ENCODE results near the gene CNTN4. TPM values are rescaled to one million over a fixed set of nuclear protein-coding genes. Genes with fewer than 3 reads are reported as not detected.

The CNTN4 gene
- total and polyA plus RNA-seq, 4 donors, result 1.5 to 30.7 (median 5.7) TPM

DNA sequence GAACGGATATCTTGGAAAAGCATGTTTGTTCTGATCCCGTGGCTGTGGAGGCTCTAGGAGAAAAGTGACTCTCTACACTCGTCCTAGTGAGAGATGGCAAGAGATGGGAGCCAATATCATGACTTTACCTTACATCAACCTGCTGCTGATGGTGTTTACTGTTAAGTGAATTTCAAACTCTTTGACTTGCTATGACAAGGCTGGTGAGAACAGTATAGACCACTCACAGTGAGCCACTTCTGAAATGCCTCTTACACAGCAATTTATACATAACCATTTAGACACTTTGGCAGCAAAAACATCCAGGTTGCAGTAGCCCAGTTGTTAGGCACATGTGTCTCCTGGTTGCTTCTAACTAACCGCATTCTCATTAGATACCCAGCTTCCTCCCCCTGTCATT lies 968.2 kb downstream of the CNTN4 start:
- TF ChIP-seq, protein P1, sequence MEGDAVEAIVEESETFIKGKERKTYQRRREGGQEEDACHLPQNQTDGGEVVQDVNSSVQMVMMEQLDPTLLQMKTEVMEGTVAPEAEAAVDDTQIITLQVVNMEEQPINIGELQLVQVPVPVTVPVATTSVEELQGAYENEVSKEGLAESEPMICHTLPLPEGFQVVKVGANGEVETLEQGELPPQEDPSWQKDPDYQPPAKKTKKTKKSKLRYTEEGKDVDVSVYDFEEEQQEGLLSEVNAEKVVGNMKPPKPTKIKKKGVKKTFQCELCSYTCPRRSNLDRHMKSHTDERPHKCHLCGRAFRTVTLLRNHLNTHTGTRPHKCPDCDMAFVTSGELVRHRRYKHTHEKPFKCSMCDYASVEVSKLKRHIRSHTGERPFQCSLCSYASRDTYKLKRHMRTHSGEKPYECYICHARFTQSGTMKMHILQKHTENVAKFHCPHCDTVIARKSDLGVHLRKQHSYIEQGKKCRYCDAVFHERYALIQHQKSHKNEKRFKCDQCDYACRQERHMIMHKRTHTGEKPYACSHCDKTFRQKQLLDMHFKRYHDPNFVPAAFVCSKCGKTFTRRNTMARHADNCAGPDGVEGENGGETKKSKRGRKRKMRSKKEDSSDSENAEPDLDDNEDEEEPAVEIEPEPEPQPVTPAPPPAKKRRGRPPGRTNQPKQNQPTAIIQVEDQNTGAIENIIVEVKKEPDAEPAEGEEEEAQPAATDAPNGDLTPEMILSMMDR (IDR thresholded peaks at IDR 0.05; ENCODE audit: control extremely low read depth, extremely low read depth), result no peak
- H3K27me3 ChIP-seq (ENCODE audit: control insufficient read depth in 3 of 3, insufficient read depth in 3 of 3, low read length in 2 of 3), result no peaks in the 10 kb centered on the region
- no peaks in the 10 kb centered on the region for H3K36me3 ChIP-seq (ENCODE audit: control insufficient read depth in 4 of 4, insufficient read depth in 4 of 4, low read length in 4 of 4)
- DNase-seq (no peak), ATAC-seq (ENCODE audit: insufficient read depth, low FRiP score) (no peak)
- H3K4me1 ChIP-seq (ENCODE audit: control insufficient read depth in 5 of 5, insufficient read depth in 5 of 5, low read length in 5 of 5), result no peaks in the 10 kb centered on the region
- H3K4me3 ChIP-seq, result no peak overlapping the region
- no peak overlapping the region for H3K27ac ChIP-seq (ENCODE audit: low read depth in 1 of 2, low read length in 1 of 2)
- no peaks in the 10 kb centered on the region for H3K9me3 ChIP-seq (ENCODE audit: control insufficient read depth in 4 of 4, insufficient read depth in 3 of 4, low read length in 3 of 4)
- H3K9ac ChIP-seq (ENCODE audit: insufficient read depth in 1 of 2, low read length in 2 of 2), result no peak overlapping the region
- WGBS, 2 donors, result 91 to 93% methylated on average over 4 of the region's 4 CpGs

DNA sequence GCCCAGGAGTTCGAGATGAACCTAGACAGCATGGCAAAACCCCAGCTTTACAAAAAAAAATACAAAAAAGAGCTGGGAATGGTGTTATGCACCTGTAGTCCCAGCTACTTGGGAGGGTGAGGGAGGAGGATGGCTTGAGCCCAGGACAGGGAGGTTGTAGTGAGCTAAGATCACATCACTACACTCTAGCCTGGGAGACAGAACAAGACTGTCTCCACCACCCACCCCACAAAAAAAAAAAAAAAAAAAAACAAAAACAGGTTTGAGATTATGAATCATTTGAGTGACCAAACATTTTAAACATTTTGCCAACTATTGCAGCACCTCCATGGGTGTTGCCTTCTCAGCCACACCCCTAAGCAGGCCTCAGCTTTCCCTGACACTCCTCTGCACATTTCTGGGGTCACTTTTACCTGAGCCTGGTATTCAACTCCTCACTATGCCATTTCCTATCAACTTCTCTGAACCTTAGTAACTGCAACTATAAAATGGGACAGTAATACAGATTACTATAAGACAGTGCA lies 969.8 kb downstream of the CNTN4 start:
- H3K27ac ChIP-seq (ENCODE audit: low read depth in 1 of 2, low read length in 1 of 2), result no peak overlapping the region
- H3K9me3 ChIP-seq (ENCODE audit: control insufficient read depth in 4 of 4, insufficient read depth in 3 of 4, low read length in 3 of 4), result no peaks in the 10 kb centered on the region
- TF ChIP-seq, protein P1 (IDR thresholded peaks at IDR 0.05; ENCODE audit: control extremely low read depth, extremely low read depth), result no peak
- no peaks in the 10 kb centered on the region for H3K27me3 ChIP-seq (ENCODE audit: control insufficient read depth in 3 of 3, insufficient read depth in 3 of 3, low read length in 2 of 3)
- ATAC-seq (ENCODE audit: insufficient read depth, low FRiP score) (no peak), DNase-seq (no peak)
- H3K9ac ChIP-seq (ENCODE audit: insufficient read depth in 1 of 2, low read length in 2 of 2), result no peak overlapping the region
- no peaks in the 10 kb centered on the region for H3K4me1 ChIP-seq (ENCODE audit: control insufficient read depth in 5 of 5, insufficient read depth in 5 of 5, low read length in 5 of 5)
- H3K4me3 ChIP-seq, result no peak overlapping the region
- H3K36me3 ChIP-seq (ENCODE audit: control insufficient read depth in 4 of 4, insufficient read depth in 4 of 4, low read length in 4 of 4), result no peaks in the 10 kb centered on the region
- 86 to 96% methylated on average over 1 of the region's 1 CpG for WGBS, 2 donors

GRCh38 chr3:3069723-3070122 lies 971.1 kb downstream of the CNTN4 start:
- Histone ChIP-seq H3K9ac (ENCODE audit: insufficient read depth in 1 of 2, low read length in 2 of 2) (no peak overlapping the region), H3K36me3 (ENCODE audit: control insufficient read depth in 4 of 4, insufficient read depth in 4 of 4, low read length in 4 of 4) (no peaks in the 10 kb centered on the region), H3K27me3 (ENCODE audit: control insufficient read depth in 3 of 3, insufficient read depth in 3 of 3, low read length in 2 of 3) (no peaks in the 10 kb centered on the region), H3K27ac (ENCODE audit: low read depth in 1 of 2, low read length in 1 of 2) (no peak overlapping the region), H3K4me1 (ENCODE audit: control insufficient read depth in 5 of 5, insufficient read depth in 5 of 5, low read length in 5 of 5) (no peaks in the 10 kb centered on the region), H3K9me3 (ENCODE audit: control insufficient read depth in 4 of 4, insufficient read depth in 3 of 4, low read length in 3 of 4) (no peaks in the 10 kb centered on the region), H3K4me3 (no peak overlapping the region)
- TF ChIP-seq, protein P1 (IDR thresholded peaks at IDR 0.05; ENCODE audit: control extremely low read depth, extremely low read depth), result no peak
- DNase-seq, result no peak
- ATAC-seq (ENCODE audit: insufficient read depth, low FRiP score), result no peak
- 81 to 84% methylated on average over 5 of the region's 5 CpGs for WGBS, 2 donors

GRCh38 chr3:3071136-3071535 lies 972.5 kb downstream of the CNTN4 start:
- 79 to 86% methylated on average over 5 of the region's 5 CpGs for WGBS, 2 donors
- H3K4me3 ChIP-seq, result no peak overlapping the region
- TF ChIP-seq, protein P1 (IDR thresholded peaks at IDR 0.05; ENCODE audit: control extremely low read depth, extremely low read depth), result no peak
- DNase-seq (peak; percentile 47 to 71 (median 56)), ATAC-seq (ENCODE audit: insufficient read depth, low FRiP score) (no peak)
- no peaks in the 10 kb centered on the region for H3K9me3 ChIP-seq (ENCODE audit: control insufficient read depth in 4 of 4, insufficient read depth in 3 of 4, low read length in 3 of 4)
- H3K9ac ChIP-seq (ENCODE audit: insufficient read depth in 1 of 2, low read length in 2 of 2), result no peak overlapping the region
- no peaks in the 10 kb centered on the region for H3K27me3 ChIP-seq (ENCODE audit: control insufficient read depth in 3 of 3, insufficient read depth in 3 of 3, low read length in 2 of 3)
- H3K4me1 ChIP-seq (ENCODE audit: control insufficient read depth in 5 of 5, insufficient read depth in 5 of 5, low read length in 5 of 5), result no peaks in the 10 kb centered on the region
- no peaks in the 10 kb centered on the region for H3K36me3 ChIP-seq (ENCODE audit: control insufficient read depth in 4 of 4, insufficient read depth in 4 of 4, low read length in 4 of 4)
- no peak overlapping the region for H3K27ac ChIP-seq (ENCODE audit: low read depth in 1 of 2, low read length in 1 of 2)
